ENCODE data around the gene APBA1. TPM values are rescaled to one million over a fixed set of nuclear protein-coding genes. Genes with fewer than 3 reads are reported as not detected.

The APBA1 gene
- total RNA-seq, 1 donor from 2014 or later, result 7.1 TPM

Other genes with a start within 250 kb of the APBA1 start
- gene PTAR1, start 87.6 kb upstream of the APBA1 start, total RNA-seq, result 35.3 and 52.2 TPM in 2 replicates
- 0.25 TPM in 1 of 2 replicates, not detected in the other for gene CFAP95, start 148.4 kb upstream of the APBA1 start, total RNA-seq

Data from dermis microvascular lymphatic vessel endothelial cell (primary cell).